ENCODE results near the gene PCNX3. TPM values are rescaled to one million over a fixed set of nuclear protein-coding genes. Genes with fewer than 3 reads are reported as not detected.

The PCNX3 gene
- total and polyA plus RNA-seq, 2 experiments from 2014 or later = 8.1 to 23.5 TPM

GRCh38 chr11:65579291-65579690 is 36.3 kb upstream of the PCNX3 start:
- no peak overlapping the region for H2AFZ ChIP-seq
- no peaks in the 10 kb centered on the region for H3K9me3 ChIP-seq (ENCODE audit: low read depth)
- no peak overlapping the region for H3K4me2 ChIP-seq (ENCODE audit: unreplicated experiment)
- no peaks in the 10 kb centered on the region for H4K20me1 ChIP-seq (ENCODE audit: insufficient read depth)
- peaks cover 31% of the 10 kb centered on the region for H3K79me2 ChIP-seq (ENCODE audit: insufficient read depth)
- no peak overlapping the region for H3K9ac ChIP-seq
- DNase-seq = no peak
- no peak overlapping the region for H3K27ac ChIP-seq
- H3K36me3 ChIP-seq (ENCODE audit: low read depth) = peaks cover 6% of the 10 kb centered on the region; the same call in 1 of the 2 replicates
- no peaks in the 10 kb centered on the region for H3K9me2 ChIP-seq (ENCODE audit: insufficient read depth)
- H3K4me3 ChIP-seq = no peak overlapping the region
- H3F3A ChIP-seq (ENCODE audit: insufficient read depth) = peaks cover 10% of the 10 kb centered on the region
- peaks cover 14% of the 10 kb centered on the region for H3K4me1 ChIP-seq (ENCODE audit: insufficient read depth)
- WGBS, 2 experiments (ENCODE audit: low coverage in 1 of 2, low lambda C conversion rate in 2 of 2, missing lambda C conversion rate in 2 of 2) = 93 to 100% methylated on average over 2 to 4 of the region's 4 CpGs
- no peaks in the 10 kb centered on the region for H3K27me3 ChIP-seq (replicated peaks; ENCODE audit: insufficient read depth)
- no peak for TF ChIP-seq EZH2 (IDR thresholded peaks at IDR 0.05; ENCODE audit: insufficient read depth, poor library complexity, severe bottlenecking)
- no peak for TF ChIP-seq EZH2phosphoT487 (IDR thresholded peaks at IDR 0.05; ENCODE audit: insufficient read depth, low read depth)
- in situ Hi-C loops (cut with MboI) = no loop called here

DNA sequence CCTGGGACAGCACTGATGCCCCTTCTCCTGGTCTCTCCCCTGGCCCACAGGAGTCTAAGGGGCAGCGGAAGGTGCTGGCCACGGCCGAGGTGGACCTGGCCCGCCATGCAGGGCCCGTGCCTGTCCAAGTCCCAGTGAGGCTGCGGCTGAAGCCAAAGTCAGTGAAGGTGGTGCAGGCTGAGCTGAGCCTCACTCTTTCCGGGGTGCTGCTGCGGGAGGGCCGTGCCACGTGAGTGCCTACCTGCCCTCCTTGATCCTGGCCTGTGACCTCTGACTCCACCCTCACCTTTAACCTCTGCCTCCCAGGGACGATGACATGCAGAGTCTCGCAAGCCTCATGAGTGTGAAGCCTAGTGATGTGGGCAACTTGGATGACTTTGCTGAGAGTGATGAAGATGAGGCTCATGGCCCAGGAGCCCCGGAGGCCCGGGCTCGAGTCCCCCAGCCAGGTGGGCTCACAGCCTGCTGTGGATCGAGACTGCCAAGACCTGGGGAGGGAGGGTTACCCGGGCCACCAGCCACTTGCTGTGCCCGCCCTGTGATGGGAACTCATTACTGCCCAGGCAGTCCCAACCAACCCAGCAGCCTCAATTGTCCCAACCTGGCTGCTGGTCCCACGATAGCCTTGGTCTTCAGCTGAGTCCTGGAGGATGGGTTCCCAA is 35.4 kb upstream of the PCNX3 start:
- Histone ChIP-seq H3K9me2 (ENCODE audit: insufficient read depth) (no peaks in the 10 kb centered on the region), H3K4me1 (ENCODE audit: insufficient read depth) (peaks cover 9% of the 10 kb centered on the region), H3K9me3 (ENCODE audit: low read depth) (no peaks in the 10 kb centered on the region), H3K79me2 (ENCODE audit: insufficient read depth) (peaks cover 31% of the 10 kb centered on the region), H3K4me3 (no peak overlapping the region), H3F3A (ENCODE audit: insufficient read depth) (peaks cover 4% of the 10 kb centered on the region), H3K36me3 (ENCODE audit: low read depth) (peaks cover 6% of the 10 kb centered on the region; the same call in 1 of the 2 replicates), H4K20me1 (ENCODE audit: insufficient read depth) (no peaks in the 10 kb centered on the region), H3K27me3 (replicated peaks; ENCODE audit: insufficient read depth) (no peaks in the 10 kb centered on the region), H3K4me2 (ENCODE audit: unreplicated experiment) (no peak overlapping the region), H3K9ac (no peak overlapping the region), H2AFZ (no peak overlapping the region), H3K27ac (no peak overlapping the region)
- in situ Hi-C loops (cut with MboI) = no loop called here
- no peak for DNase-seq
- WGBS, 2 experiments (ENCODE audit: low coverage in 1 of 2, low lambda C conversion rate in 2 of 2, missing lambda C conversion rate in 2 of 2) = 88 to 93% methylated on average over 16 to 19 of the region's 19 CpGs
- TF ChIP-seq EZH2phosphoT487 (IDR thresholded peaks at IDR 0.05; ENCODE audit: insufficient read depth, low read depth) = no peak
- TF ChIP-seq EZH2 (IDR thresholded peaks at IDR 0.05; ENCODE audit: insufficient read depth, poor library complexity, severe bottlenecking) = no peak

DNA sequence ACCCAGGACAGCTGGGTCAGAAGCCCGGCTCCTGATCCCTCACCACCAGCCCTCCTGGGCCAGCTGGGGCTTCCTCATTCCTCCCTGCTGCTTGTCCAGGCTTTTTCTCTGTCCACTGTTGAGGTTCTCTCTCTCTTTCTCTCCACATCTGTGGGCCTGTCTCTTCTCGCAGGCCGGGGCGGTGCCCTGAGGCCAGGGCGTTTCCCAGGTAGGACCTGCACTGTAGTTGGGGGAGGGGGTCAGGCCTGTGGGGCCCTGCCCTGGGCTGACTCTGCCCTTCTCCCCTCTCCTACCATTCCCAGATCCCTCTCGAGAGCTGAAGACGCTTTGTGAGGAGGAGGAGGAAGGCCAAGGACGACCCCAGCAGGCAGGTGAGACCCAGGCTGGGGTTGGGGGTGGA is 34.8 kb upstream of the PCNX3 start:
- Histone ChIP-seq H4K20me1 (ENCODE audit: insufficient read depth) (no peaks in the 10 kb centered on the region), H3K36me3 (ENCODE audit: low read depth) (peaks cover 6% of the 10 kb centered on the region; the same call in 1 of the 2 replicates)

DNA sequence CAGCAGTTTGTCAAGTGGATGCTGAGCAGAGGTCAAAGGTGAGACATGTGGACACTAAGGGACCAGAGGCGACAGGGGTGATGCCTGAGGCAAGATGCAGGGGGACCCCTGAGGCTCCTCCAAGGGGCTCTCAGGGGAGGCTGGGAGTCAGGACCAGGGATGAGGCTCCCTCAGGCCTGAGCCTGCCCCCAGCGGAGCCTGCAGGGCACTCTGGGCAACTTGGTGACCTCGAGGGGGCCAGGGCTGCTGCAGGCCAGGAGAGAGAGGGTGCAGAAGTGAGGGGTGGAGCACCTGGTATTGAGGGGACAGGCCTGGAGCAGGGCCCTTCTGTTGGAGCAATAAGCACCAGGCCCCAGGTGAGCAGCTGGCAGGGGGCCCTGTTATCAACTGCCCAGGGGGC is 33.6 kb upstream of the PCNX3 start:
- no peak for DNase-seq
- Histone ChIP-seq H3K9me2 (ENCODE audit: insufficient read depth) (no peaks in the 10 kb centered on the region), H2AFZ (no peak overlapping the region), H3K4me2 (ENCODE audit: unreplicated experiment) (no peak overlapping the region), H3K36me3 (ENCODE audit: low read depth) (peaks cover 6% of the 10 kb centered on the region; the same call in 1 of the 2 replicates), H3K27me3 (replicated peaks; ENCODE audit: insufficient read depth) (no peaks in the 10 kb centered on the region), H3K9me3 (ENCODE audit: low read depth) (no peaks in the 10 kb centered on the region), H3K4me3 (no peak overlapping the region), H3K9ac (no peak overlapping the region), H3K79me2 (ENCODE audit: insufficient read depth) (peaks cover 22% of the 10 kb centered on the region), H4K20me1 (ENCODE audit: insufficient read depth) (no peaks in the 10 kb centered on the region), H3K4me1 (ENCODE audit: insufficient read depth) (peaks cover 3% of the 10 kb centered on the region), H3K27ac (no peak overlapping the region), H3F3A (ENCODE audit: insufficient read depth) (no peaks in the 10 kb centered on the region)
- no peak for TF ChIP-seq EZH2phosphoT487 (IDR thresholded peaks at IDR 0.05; ENCODE audit: insufficient read depth, low read depth)
- TF ChIP-seq EZH2 (IDR thresholded peaks at IDR 0.05; ENCODE audit: insufficient read depth, poor library complexity, severe bottlenecking) = no peak
- in situ Hi-C loops (cut with MboI) = no loop called here
- WGBS, 2 experiments (ENCODE audit: low coverage in 1 of 2, low lambda C conversion rate in 2 of 2, missing lambda C conversion rate in 2 of 2) = 77 to 88% methylated on average over 3 of the region's 3 CpGs

More for the DNA sequence above, 34.8 kb upstream of the PCNX3 start:
- Histone ChIP-seq H3K9ac (no peak overlapping the region), H3K4me3 (no peak overlapping the region), H3K4me2 (ENCODE audit: unreplicated experiment) (no peak overlapping the region), H3K9me2 (ENCODE audit: insufficient read depth) (no peaks in the 10 kb centered on the region), H3K79me2 (ENCODE audit: insufficient read depth) (peaks cover 31% of the 10 kb centered on the region), H3K4me1 (ENCODE audit: insufficient read depth) (peaks cover 6% of the 10 kb centered on the region), H2AFZ (no peak overlapping the region), H3K27me3 (replicated peaks; ENCODE audit: insufficient read depth) (no peaks in the 10 kb centered on the region), H3K27ac (no peak overlapping the region), H3F3A (ENCODE audit: insufficient read depth) (no peaks in the 10 kb centered on the region), H3K9me3 (ENCODE audit: low read depth) (no peaks in the 10 kb centered on the region)
- TF ChIP-seq EZH2phosphoT487 (IDR thresholded peaks at IDR 0.05; ENCODE audit: insufficient read depth, low read depth) = no peak
- TF ChIP-seq EZH2 (IDR thresholded peaks at IDR 0.05; ENCODE audit: insufficient read depth, poor library complexity, severe bottlenecking) = no peak
- in situ Hi-C loops (cut with MboI) = no loop called here
- DNase-seq = no peak
- 90 to 94% methylated on average over 8 of the region's 8 CpGs for WGBS, 2 experiments (ENCODE audit: low coverage in 1 of 2, low lambda C conversion rate in 2 of 2, missing lambda C conversion rate in 2 of 2)
